ENCODE measurements around the gene ZNF622.
"Not testable (repeated sequence)": the region's sequence is repeated elsewhere in the genome, so short reads cannot be mapped to it uniquely, and the experiment has no call there.

The ZNF622 gene

GRCh38 chr5:16480821-16481538, 15.4 kb upstream of the ZNF622 start:
- H3K4me3 ChIP-seq (ENCODE audit: low read depth, low read length) = no peak overlapping the region
- TF ChIP-seq, protein P1, sequence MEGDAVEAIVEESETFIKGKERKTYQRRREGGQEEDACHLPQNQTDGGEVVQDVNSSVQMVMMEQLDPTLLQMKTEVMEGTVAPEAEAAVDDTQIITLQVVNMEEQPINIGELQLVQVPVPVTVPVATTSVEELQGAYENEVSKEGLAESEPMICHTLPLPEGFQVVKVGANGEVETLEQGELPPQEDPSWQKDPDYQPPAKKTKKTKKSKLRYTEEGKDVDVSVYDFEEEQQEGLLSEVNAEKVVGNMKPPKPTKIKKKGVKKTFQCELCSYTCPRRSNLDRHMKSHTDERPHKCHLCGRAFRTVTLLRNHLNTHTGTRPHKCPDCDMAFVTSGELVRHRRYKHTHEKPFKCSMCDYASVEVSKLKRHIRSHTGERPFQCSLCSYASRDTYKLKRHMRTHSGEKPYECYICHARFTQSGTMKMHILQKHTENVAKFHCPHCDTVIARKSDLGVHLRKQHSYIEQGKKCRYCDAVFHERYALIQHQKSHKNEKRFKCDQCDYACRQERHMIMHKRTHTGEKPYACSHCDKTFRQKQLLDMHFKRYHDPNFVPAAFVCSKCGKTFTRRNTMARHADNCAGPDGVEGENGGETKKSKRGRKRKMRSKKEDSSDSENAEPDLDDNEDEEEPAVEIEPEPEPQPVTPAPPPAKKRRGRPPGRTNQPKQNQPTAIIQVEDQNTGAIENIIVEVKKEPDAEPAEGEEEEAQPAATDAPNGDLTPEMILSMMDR (IDR thresholded peaks at IDR 0.05; ENCODE audit: borderline replicate concordance, insufficient read depth, low read depth, low read length) = no peak

GRCh38 chr5:16480144-16480543, 14.5 kb upstream of the ZNF622 start:
- TF ChIP-seq, protein P1 (IDR thresholded peaks at IDR 0.05; ENCODE audit: borderline replicate concordance, insufficient read depth, low read depth, low read length) = no peak

DNA sequence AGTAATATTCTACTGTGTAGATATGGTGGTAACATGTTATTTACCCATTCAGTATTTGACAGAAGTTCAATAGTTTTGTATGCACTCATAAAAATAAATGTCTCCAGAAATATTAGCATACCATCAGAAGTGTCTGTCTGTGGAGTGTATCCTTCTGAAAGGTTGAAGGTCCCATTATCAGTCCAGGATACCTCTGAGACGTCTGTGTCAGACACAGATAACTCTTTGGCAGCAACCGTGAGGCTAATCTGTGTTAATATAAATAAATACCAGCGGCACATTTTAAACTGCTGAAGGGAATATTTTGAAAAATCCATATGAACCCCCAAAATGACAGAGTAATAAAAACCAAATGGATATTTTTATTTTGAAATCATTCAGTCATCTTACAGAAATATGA, 11.9 kb upstream of the ZNF622 start:
- TF ChIP-seq, protein P1 (IDR thresholded peaks at IDR 0.05; ENCODE audit: borderline replicate concordance, insufficient read depth, low read depth, low read length) = no peak

More at GRCh38 chr5:16480144-16480543, 14.5 kb upstream of the ZNF622 start:
- H3K4me3 ChIP-seq (ENCODE audit: low read depth, low read length) = no peak overlapping the region

GRCh38 chr5:16476417-16476816, 10.8 kb upstream of the ZNF622 start:
- not testable (repeated sequence) for H3K4me3 ChIP-seq (ENCODE audit: low read depth, low read length)

More for the DNA sequence above, 11.9 kb upstream of the ZNF622 start:
- no peak overlapping the region for H3K4me3 ChIP-seq (ENCODE audit: low read depth, low read length)

GRCh38 chr5:16471387-16471786, 5.8 kb upstream of the ZNF622 start:
- TF ChIP-seq, protein P1 (IDR thresholded peaks at IDR 0.05; ENCODE audit: borderline replicate concordance, insufficient read depth, low read depth, low read length) = no peak
- H3K4me3 ChIP-seq (ENCODE audit: low read depth, low read length) = no peak overlapping the region

DNA sequence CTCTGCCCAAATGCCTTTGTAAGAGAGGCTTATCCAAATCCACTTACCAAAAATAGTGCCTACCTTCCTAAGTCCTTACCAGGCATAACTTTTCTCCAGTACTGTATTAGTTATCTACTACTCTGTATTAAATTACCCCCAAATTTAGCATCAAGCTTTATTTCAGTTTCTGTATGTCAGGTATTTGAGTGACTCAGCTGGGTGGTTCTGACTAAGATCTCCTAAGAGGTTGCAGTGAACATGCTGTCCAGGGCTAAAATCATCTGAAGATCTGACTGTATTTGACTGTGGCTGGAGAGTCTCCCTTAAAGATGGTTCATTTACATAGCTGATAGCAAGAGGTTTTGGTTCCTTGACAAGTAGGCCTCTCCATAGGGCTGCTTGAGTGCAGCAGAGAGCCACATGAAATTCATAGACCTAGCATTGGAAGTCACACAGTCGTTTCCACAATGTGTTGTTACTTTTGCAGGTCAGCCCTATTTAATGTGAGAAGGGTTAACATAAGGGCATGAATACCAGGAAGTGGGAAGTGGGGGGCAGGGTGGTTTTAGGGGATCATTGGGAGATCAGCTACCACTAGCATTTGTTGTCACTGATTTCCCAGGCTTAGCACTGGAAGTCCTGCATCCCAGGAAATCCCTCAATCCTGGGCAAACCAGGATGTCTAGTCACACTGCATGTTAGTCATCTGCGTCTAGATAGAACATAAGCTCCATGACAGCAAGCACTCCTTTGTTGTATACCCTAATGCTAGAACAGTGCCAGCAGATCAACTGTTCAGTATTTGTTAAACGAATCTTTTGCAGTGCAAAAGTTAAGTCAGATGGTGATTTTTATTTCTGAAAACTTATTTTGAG, 2.0 kb upstream of the ZNF622 start:
- H3K4me3 ChIP-seq (ENCODE audit: low read depth, low read length) = peak overlapping the region; percentile 88

More for the DNA sequence above, 2.0 kb upstream of the ZNF622 start:
- TF ChIP-seq, protein P1 (IDR thresholded peaks at IDR 0.05; ENCODE audit: borderline replicate concordance, insufficient read depth, low read depth, low read length) = no peak
